Measurements from ENCODE around the gene PITPNM3. TPM values are rescaled to one million over a fixed set of nuclear protein-coding genes. Genes with fewer than 3 reads are reported as not detected.

PITPNM3 gene
- total RNA-seq, 1 experiment from 2014 or later = 4.2 TPM

DNA sequence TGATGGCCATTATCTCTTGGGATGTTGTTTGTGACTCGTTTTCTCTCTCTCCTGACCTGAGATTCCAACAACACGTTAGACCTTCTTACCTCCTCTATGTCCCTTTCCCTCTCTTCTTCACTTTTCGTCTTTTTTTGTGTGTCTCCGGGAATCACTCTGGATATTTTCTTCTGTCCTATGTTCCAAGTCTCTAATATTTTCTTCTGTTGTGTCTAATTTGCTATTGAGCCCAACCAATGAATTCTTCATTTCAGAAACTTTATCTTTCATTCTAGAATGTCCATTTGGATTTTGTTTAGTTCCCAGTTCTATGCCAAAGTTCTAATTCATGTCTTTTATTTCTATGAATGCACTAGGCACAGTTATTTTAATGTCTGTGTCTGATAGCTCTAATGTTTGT is 27.1 kb upstream of the PITPNM3 start:
- ChIA-PET POLR2A (no interaction called here), CTCF (no interaction called here), RAD21 (ENCODE audit: low non-redundant PET in 1 of 2, low total read pairs in 2 of 2, uncharacterized antibody in 2 of 2, unreplicated experiment in 2 of 2) (no interaction called here)
- Histone ChIP-seq H3K36me3 (ENCODE audit: control insufficient read depth in 1 of 2, insufficient read depth in 2 of 2, low read length in 2 of 2) (peaks cover 12 to 37% of the 10 kb centered on the region in 2 experiments), H3K4me3 (replicated peaks in 1 of 2; ENCODE audit: low read depth in 1 of 2, low read length in 2 of 2) (no peak overlapping the region), H3K4me1 (ENCODE audit: control insufficient read depth in 1 of 2, insufficient read depth in 2 of 2, low read length in 2 of 2) (peaks cover 0 to under 1% of the 10 kb centered on the region in 2 experiments; a peak in 2 of 4 replicates), H3K27ac (ENCODE audit: low read depth, low read length) (no peak overlapping the region), H3K4me2 (ENCODE audit: low read length) (no peak overlapping the region), H4K20me1 (ENCODE audit: insufficient read depth) (no peaks in the 10 kb centered on the region), H3K79me2 (ENCODE audit: insufficient read depth, low read length) (no peaks in the 10 kb centered on the region), H3K9me2 (ENCODE audit: insufficient read depth) (no peaks in the 10 kb centered on the region), H3K9me3 (ENCODE audit: control insufficient read depth in 1 of 2, insufficient read depth in 1 of 2, low read depth in 1 of 2, low read length in 2 of 2) (no peaks in the 10 kb centered on the region), H2AFZ (ENCODE audit: low read depth, low read length, poor library complexity, severe bottlenecking) (no peak overlapping the region), H3K27me3 (ENCODE audit: insufficient read depth, low read length) (no peaks in the 10 kb centered on the region), H3K9ac (ENCODE audit: low read length) (no peak overlapping the region)
- intact Hi-C loops (cut with micrococcal nuclease) = no loop called here
- ATAC-seq (no peak), DNase-seq (ENCODE audit: low read depth, low spot score) (no peak)
- no TSS peak for BruUV-seq (replicated peaks)
- TF ChIP-seq CEBPB (IDR thresholded peaks at IDR 0.05; ENCODE audit: low read depth) (no peak), POLR2AphosphoS5 (IDR thresholded peaks at IDR 0.05; ENCODE audit: low read depth, low read length) (no peak), POLR2A (IDR thresholded peaks at IDR 0.05; ENCODE audit: borderline replicate concordance, extremely low read depth, insufficient read depth, insufficient read length) (no peak), EZH2 (IDR thresholded peaks at IDR 0.05) (no peak), TCF7L2 (IDR thresholded peaks at IDR 0.05; ENCODE audit: borderline replicate concordance, extremely low read depth, insufficient read depth, insufficient read length) (no peak), RAD21 (IDR thresholded peaks at IDR 0.05; ENCODE audit: low read depth) (no peak), EZH2phosphoT487 (IDR thresholded peaks at IDR 0.05; ENCODE audit: borderline replicate concordance) (no peak), SIN3A (IDR thresholded peaks at IDR 0.05; ENCODE audit: low read depth) (no peak), YY1 (IDR thresholded peaks at IDR 0.05; ENCODE audit: extremely low read depth, insufficient replicate concordance, low read depth, low read length) (no peak), FOSL1 (IDR thresholded peaks at IDR 0.05; ENCODE audit: low read depth) (no peak), SP1 (IDR thresholded peaks at IDR 0.05; ENCODE audit: low read depth) (no peak)
- TF ChIP-seq, protein P1, sequence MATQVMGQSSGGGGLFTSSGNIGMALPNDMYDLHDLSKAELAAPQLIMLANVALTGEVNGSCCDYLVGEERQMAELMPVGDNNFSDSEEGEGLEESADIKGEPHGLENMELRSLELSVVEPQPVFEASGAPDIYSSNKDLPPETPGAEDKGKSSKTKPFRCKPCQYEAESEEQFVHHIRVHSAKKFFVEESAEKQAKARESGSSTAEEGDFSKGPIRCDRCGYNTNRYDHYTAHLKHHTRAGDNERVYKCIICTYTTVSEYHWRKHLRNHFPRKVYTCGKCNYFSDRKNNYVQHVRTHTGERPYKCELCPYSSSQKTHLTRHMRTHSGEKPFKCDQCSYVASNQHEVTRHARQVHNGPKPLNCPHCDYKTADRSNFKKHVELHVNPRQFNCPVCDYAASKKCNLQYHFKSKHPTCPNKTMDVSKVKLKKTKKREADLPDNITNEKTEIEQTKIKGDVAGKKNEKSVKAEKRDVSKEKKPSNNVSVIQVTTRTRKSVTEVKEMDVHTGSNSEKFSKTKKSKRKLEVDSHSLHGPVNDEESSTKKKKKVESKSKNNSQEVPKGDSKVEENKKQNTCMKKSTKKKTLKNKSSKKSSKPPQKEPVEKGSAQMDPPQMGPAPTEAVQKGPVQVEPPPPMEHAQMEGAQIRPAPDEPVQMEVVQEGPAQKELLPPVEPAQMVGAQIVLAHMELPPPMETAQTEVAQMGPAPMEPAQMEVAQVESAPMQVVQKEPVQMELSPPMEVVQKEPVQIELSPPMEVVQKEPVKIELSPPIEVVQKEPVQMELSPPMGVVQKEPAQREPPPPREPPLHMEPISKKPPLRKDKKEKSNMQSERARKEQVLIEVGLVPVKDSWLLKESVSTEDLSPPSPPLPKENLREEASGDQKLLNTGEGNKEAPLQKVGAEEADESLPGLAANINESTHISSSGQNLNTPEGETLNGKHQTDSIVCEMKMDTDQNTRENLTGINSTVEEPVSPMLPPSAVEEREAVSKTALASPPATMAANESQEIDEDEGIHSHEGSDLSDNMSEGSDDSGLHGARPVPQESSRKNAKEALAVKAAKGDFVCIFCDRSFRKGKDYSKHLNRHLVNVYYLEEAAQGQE (IDR thresholded peaks at IDR 0.05; ENCODE audit: low read depth) = no peak
- TF ChIP-seq, protein P2, sequence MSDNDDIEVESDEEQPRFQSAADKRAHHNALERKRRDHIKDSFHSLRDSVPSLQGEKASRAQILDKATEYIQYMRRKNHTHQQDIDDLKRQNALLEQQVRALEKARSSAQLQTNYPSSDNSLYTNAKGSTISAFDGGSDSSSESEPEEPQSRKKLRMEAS (IDR thresholded peaks at IDR 0.05) = no peak

All from HCT116 (cell line).